NT2/D1 (cell line): Measurements from ENCODE around the gene IMMP2L.

Source experiments
- YY1 ChIP-seq: IDR thresholded peaks from 2 replicates; pipeline ENCODE4 v1.6.1; 2011; ENCODE audit not compliant: insufficient read length, insufficient read depth
- ZNF274 ChIP-seq: IDR thresholded peaks from 2 replicates; pipeline ENCODE4 v1.6.1; 2011; ENCODE audit warnings: mild to moderate bottlenecking, low read depth, low read length

DNA sequence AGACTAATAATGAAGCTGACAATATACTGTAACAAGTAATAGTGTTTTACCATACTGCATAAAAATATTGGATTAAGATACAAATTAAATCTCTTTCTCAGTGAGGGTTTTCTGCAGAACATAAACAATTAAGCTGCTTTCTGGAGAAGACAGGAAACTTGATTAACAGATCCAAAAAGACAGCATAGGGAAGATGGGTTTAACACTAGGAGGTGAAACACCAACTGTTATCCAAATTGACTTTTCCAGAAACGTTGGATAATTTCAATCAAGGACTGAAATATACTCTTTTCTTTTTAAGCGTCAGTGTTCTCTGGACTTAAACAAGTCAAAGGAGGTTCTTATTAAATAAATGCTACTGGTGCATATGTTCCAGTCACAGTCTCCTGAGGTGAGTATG is 45.3 kb upstream of the IMMP2L start:
- TF ChIP-seq YY1 (no peak), ZNF274 (no peak)
